NCI-H1092 (cell line): ENCODE results near the gene PRDM16.

Source experiments
- DNase-seq: peaks from one replicate; lab custom pipeline; 2025; lab: John Stamatoyannopoulos, UW

PRDM16 gene

DNA sequence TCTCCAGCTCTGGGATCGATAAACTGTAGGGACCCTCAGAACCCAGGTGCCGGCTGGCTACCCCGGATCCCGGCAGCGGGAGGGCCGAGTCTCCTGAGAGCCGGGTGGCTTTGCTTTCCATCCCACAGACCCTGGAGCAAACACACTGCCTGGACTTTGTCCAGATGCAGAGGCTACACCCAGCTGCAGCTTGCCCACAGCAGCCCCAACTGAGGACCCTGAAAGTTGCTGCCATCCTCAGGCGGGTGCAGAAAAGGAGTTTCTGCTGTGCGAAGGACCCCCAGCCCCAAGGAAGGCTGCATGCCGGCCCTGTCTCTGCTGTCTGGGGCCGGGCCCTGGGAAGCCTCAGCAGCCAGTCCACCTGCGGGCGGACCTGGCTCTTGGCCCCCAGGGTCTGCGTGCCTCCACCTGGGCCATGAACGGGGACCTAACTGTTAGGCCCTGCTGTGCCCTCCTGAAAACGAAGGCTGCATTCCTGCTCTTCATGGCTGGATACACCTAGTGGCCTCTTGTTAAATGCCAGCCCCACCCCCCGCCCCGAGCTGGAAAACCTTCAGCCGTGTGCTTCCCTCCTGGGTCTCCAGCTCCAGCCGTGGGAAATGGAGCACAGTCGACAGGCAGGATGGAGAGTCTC lies 287.9 kb downstream of the PRDM16 start:
- DNase-seq: no peak

DNA sequence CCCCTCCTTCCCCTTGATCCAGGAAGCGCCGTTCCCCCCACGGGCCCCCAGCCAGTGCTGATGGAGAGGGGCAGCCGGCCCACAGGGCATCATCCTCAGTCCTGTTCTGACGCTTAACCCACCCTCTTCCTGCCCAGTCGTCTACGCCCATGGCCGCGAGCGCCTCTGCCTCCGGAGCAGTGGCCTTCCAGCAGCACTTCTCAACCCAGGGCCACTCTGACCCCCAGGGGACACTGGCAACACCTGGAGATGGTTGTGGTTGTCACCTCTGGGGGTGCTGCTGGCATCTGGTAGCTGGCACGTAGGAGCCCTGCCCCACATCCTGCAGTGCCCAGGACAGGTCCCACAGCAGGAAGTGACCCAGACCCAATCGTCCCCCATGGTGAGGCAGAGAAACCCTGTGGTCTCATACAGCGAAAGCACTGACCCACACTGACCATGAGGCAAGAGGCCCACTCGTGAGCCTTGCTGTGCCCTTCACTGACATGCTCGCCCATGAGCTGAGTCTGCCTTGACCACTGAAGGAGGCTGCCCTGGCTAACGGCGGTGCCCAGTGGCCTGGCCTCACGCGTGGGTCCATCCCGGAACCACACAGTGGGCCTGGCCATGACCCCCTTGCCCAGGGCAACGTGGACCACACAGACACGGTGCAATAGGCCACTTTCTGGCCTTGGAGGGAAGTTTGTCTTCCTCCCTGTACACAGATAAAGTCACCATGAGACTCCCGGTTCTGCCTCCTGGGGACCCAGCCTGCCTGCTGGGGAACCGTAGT lies 288.7 kb downstream of the PRDM16 start:
- DNase-seq: no peak

DNA sequence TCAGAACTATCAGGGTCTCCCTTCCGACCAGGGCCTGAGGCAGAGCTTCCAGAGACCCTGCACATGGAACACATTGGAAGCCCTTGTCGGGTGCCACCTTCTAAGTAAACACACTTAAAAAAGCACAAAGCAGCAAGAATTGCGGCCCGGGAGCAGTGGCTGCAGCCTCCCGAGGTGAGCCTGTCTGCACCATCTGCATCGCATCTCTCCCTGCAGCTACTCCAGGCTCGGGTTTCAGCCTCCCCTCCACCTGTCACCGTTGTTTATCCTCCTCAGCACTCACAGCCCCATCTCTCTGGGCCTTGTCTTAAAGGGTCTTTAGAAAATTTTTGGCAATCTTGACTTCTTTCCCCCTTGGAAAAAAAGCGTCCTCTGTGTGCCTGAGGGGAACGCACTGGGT lies 290.3 kb downstream of the PRDM16 start:
- DNase-seq: no peak

- no peak for DNase-seq
Measured at GRCh38 chr1:3359756-3360440, 290.9 kb downstream of the PRDM16 start.

DNA sequence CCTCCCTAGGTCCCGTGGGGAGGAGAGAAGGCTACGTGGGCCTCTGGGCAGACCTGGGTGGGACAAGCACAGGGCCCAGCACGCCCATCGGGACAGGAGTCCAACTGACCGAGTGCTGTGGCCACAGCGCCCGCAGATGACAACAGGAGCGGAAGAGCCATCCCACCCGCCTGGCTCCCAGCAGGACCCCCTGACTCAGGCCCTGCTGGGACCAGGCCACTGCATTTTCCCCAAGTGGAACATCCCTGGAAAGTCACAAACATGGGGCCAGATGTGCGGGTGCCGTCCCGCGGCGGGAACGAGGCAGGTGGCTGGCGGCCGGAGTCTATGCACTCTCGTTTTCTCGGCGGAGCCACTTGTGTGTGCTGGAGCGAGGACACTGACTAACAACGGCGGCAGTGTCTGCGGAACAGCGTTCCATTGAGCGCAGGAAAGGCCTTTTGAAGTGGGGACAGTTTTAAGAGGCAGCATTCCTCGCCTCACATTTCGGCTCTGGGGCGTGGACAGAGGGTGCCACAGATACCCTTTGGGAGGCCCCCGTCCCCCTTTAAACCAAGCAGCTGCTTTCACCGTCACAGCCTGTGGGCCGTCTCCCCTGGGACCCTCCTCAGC lies 291.7 kb downstream of the PRDM16 start:
- no peak for DNase-seq

- DNase-seq: no peak
Measured at GRCh38 chr1:3363023-3363422, 294.0 kb downstream of the PRDM16 start.

- DNase-seq: no peak
Measured at GRCh38 chr1:3363756-3364155, 294.8 kb downstream of the PRDM16 start.

GRCh38 chr1:3364551-3364950 lies 295.5 kb downstream of the PRDM16 start:
- DNase-seq: no peak

DNA sequence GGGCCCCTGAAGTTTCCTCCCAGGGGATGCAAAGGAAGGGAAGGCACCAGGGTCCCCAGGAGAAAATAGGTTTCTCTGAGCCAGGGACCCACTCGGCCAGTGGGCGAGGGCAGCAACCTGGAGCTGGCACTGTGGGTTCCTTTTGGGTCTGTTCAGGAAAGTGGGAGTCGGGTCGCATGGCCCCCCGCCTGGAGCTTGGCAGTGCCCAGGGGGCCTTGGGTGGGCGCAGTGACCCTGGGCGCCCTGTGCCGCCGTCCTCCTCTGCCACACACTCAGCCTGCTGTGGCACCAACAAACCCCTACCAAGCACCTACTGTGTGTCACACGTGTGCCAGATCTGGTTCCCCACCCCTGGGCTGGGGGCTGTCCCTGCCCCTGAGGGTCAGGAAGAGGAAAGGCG lies 296.0 kb downstream of the PRDM16 start:
- DNase-seq: no peak

- no peak for DNase-seq
Measured at GRCh38 chr1:3365523-3366125, 296.6 kb downstream of the PRDM16 start.

DNA sequence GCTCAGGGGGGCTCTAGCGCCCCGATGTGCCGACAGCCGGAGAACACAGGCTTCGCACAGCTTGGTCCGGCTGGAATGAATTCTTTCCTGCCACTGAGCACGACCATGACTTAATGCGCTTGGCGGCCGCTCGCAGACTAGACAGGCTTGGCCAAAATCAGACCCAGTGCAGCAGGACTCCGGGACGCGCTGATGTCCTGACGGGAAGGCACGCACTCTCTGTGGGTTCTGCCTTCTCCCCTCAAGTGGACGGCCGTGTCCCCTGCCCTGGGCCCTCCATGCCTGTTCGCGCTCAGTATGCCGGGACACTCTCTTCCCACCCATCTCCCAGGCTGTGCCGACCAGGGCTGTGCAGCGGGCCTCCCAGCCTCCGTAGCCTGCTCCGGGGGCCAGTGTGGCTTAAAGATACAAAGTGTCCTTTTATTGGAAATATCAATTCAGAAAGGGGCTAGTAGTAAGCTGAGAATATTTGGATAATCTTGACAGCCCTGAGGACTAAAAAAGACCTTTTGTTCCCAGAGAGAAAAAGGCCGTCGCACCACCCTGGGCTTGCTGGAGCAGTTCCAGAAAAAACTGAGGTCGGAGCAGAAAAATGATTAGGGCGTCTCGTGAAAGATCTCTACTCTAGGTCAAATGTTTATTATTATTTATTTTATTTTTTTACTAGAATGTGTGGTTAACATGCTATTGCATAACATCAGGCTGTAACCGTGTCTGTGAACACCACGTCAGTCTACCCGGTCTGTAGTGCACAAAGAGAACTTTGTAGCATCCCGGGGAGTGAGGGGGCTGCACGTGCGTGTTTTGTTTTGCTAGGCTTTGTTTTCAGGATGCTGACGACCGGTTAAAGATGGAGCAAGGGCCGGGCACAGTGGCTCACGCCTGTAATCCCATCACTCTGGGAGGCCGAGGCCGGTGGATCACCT lies 297.4 kb downstream of the PRDM16 start:
- DNase-seq: no peak

GRCh38 chr1:3367376-3367775 lies 298.4 kb downstream of the PRDM16 start:
- no peak for DNase-seq

- no peak for DNase-seq
Measured at GRCh38 chr1:3368059-3368458, 299.1 kb downstream of the PRDM16 start.

- no peak for DNase-seq
Measured at GRCh38 chr1:3368711-3369445, 299.9 kb downstream of the PRDM16 start.

DNA sequence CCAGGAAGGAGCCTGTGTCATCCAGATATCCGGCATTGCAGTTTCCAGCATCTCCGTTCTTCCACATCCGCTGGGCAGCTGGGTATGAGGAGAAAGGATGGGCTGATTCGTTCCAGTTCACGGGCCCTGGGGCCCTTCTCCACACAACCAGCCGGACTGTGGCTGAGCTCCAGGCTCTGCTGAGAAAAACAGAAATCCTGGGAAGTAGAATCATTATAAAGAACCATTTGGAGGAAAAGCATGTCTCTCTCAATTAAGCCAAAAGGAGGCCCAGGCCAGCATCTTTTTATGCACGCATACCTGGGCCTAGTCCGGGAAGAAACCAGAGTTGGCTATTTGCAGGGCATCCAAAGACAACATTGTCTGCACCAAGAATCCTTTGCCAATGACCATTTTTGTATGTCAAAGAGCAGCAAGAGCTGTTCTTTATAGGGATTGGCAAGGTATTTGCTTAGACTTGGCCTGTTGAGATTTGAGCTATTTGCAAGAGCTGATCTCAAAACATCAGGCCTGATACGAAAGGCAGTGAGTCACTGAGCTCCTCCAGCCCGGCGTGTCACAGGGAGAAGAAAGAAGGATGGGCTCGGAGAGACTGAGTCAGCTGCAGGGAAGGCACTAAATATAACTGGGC lies 300.6 kb downstream of the PRDM16 start:
- DNase-seq: no peak

DNA sequence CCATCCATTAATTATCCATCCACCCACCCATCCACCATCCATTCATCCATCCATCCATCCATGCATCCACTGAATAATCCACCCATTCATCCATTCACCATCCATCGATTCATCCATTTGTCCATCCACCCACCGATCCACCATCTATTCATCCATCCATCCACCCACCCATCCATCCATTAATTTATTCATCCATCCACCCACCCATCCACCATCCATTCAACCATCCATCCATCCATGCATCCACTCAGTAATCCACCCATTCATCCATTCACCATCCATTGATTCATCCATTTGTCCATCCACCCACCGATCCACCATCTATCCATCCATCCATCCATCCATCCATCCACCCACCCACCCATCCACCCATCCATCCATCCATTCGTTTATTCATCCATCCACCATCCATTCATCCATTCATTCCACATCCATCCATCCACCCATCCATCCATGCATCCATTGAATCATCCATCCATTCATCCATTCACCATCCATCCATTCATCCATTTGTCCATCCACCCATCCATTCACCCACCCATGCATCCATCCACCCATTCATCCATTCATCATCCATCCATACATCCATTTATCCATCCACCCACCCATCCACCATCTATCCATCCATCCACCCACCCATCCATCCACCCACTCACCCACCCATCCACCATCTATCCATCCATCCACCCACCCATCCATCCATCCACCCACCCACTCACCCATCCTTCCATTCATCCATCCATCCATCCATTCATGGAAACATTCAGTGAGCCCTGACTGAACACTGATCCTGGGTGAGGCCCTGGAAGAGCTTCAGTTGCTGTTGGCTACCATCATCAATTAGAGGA lies 302.1 kb downstream of the PRDM16 start:
- no peak for DNase-seq

DNA sequence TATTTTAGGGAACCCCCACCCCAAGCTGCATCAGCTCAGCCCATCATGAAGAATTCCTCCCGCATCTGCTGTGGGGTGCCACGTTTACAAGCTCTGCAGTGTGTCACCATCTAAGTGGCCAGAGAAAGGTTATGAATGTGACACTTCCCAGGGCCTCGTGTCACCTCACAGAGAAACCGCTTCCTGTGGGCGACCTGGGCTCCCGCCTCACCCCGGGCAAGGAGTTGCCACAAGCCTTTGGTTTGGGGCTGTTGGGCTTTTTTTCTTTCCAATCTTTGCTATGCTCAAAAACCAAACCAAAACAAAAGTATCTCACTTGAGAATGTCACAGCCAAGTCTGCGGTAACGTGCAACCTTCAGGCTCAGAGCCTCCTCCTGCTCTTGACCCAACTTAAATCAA lies 303.3 kb downstream of the PRDM16 start:
- DNase-seq: no peak

- no peak for DNase-seq
Measured at GRCh38 chr1:3373175-3373574, 304.2 kb downstream of the PRDM16 start.
